HEK293 (cell line): ENCODE results near the gene NHERF2.

ENCODE experiments used
- CTCF ChIA-PET: fragments of 350-600 bp; formaldehyde crosslinking; extraction: SDS; loops from one replicate; lab custom pipeline; 2021; ENCODE audit warnings: antibody characterized with exemption; lab: Yijun Ruan, JAX
- POLR2A ChIA-PET: fragments of 300-600 bp; formaldehyde crosslinking; extraction: SDS; loops from one replicate; lab custom pipeline; 2020; ENCODE audit warnings: antibody characterized with exemption, inconsistent platforms; lab: Yijun Ruan, JAX
- H3K27ac ChIP-seq: fragments of 200-500 bp; sonication (Bioruptor generic); 2 replicates; pipeline ENCODE4 v1.5.1; 2014; ENCODE audit warnings: low read depth, low read length, control low read depth, inconsistent platforms; ENCODE audit errors: extremely low read depth
- H3K36me3 ChIP-seq, 2 experiments: fragments of 200-500 bp in 1 of 2; sonication (Bioruptor generic) in 1 of 2; 1 replicate in 1 of 2; 2 replicates in 1 of 2; pipeline ENCODE4 v1.5.1; 2014 to 2017; ENCODE audit warnings: inconsistent platforms in 2 of 2, low read length in 2 of 2; ENCODE audit not compliant: control insufficient read depth in 2 of 2, insufficient read depth in 1 of 2
- H3K4me1 ChIP-seq: fragments of 200-500 bp; sonication (Bioruptor generic); 2 replicates; pipeline ENCODE4 v1.5.1; 2014; ENCODE audit warnings: mild to moderate bottlenecking, low read length, inconsistent platforms; ENCODE audit not compliant: control insufficient read depth, insufficient read depth
- H3K4me3 ChIP-seq: 2 replicates; pipeline ENCODE4 v1.5.1; 2011; ENCODE audit warnings: low read depth, mild to moderate bottlenecking, control low read depth, low read length, moderate library complexity
- H3K9me3 ChIP-seq: fragments of 200-500 bp; sonication (Bioruptor generic); 2 replicates; pipeline ENCODE4 v1.5.1; 2014; ENCODE audit warnings: low read depth, low read length, inconsistent platforms; ENCODE audit not compliant: control insufficient read depth, insufficient read depth
- BCL6B ChIP-seq: fragments of 450-650 bp; formaldehyde crosslinking; IDR thresholded peaks from 2 replicates; pipeline ENCODE4 v1.5.1; 2017; ENCODE audit warnings: missing biosample characterization, missing genetic modification characterization
- GLIS2 ChIP-seq: fragments of 450-650 bp; formaldehyde crosslinking; IDR thresholded peaks from 2 replicates; pipeline ENCODE4 v1.5.1; 2016; ENCODE audit warnings: missing biosample characterization, missing genetic modification characterization
- IKZF3 ChIP-seq: fragments of 450-650 bp; IDR thresholded peaks from 2 replicates; pipeline ENCODE4 v1.5.0; 2018; ENCODE audit warnings: missing biosample characterization, mild to moderate bottlenecking, missing genetic modification characterization, moderate library complexity
- KLF16 ChIP-seq: fragments of 450-650 bp; formaldehyde crosslinking; IDR thresholded peaks from 2 replicates; pipeline ENCODE4 v1.5.1; 2017; ENCODE audit warnings: missing biosample characterization, missing genetic modification characterization
- OSR2 ChIP-seq: fragments of 450-650 bp; formaldehyde crosslinking; IDR thresholded peaks from 2 replicates; pipeline ENCODE4 v1.5.1; 2016; ENCODE audit warnings: missing biosample characterization, missing genetic modification characterization
- SCRT2 ChIP-seq: fragments of 450-650 bp; formaldehyde crosslinking; IDR thresholded peaks from 2 replicates; pipeline ENCODE4 v1.5.1; 2016; ENCODE audit warnings: missing biosample characterization, missing genetic modification characterization
- TRIM28 ChIP-seq: IDR thresholded peaks from 2 replicates; pipeline ENCODE4 v1.6.1; 2011; ENCODE audit warnings: low read length, control low read depth, borderline replicate concordance
- ZBTB6 ChIP-seq: fragments of 450-650 bp; formaldehyde crosslinking; IDR thresholded peaks from 2 replicates; pipeline ENCODE4 v1.5.1; 2017; ENCODE audit warnings: missing biosample characterization, missing genetic modification characterization
- ZEB2 ChIP-seq: fragments of 450-650 bp; formaldehyde crosslinking; IDR thresholded peaks from 2 replicates; pipeline ENCODE4 v1.5.1; 2016; ENCODE audit warnings: missing biosample characterization, missing genetic modification characterization
- ZFP69B ChIP-seq: fragments of 450-650 bp; formaldehyde crosslinking; IDR thresholded peaks from 2 replicates; pipeline ENCODE4 v1.5.1; 2016; ENCODE audit warnings: missing biosample characterization, missing genetic modification characterization
- ZNF114 ChIP-seq: fragments of 450-650 bp; formaldehyde crosslinking; IDR thresholded peaks from 2 replicates; pipeline ENCODE4 v1.5.0; 2017; ENCODE audit warnings: missing biosample characterization, missing genetic modification characterization
- ZNF202 ChIP-seq: fragments of 450-650 bp; formaldehyde crosslinking; IDR thresholded peaks from 2 replicates; pipeline ENCODE4 v1.5.1; 2016; ENCODE audit warnings: missing biosample characterization, missing genetic modification characterization, borderline replicate concordance
- ZNF211 ChIP-seq: fragments of 450-650 bp; formaldehyde crosslinking; IDR thresholded peaks from 2 replicates; pipeline ENCODE4 v1.5.1; 2016; ENCODE audit warnings: low read depth, missing biosample characterization, missing genetic modification characterization
- ZNF324 ChIP-seq: fragments of 450-650 bp; formaldehyde crosslinking; IDR thresholded peaks from 2 replicates; pipeline ENCODE4 v1.5.1; 2016; ENCODE audit warnings: missing biosample characterization, missing genetic modification characterization
- ZNF335 ChIP-seq: fragments of 450-650 bp; formaldehyde crosslinking; conservative IDR thresholded peaks from 2 replicates; pipeline ENCODE4 v1.5.1; 2016; ENCODE audit warnings: missing biosample characterization, missing genetic modification characterization
- ZNF350 ChIP-seq: fragments of 450-650 bp; formaldehyde crosslinking; IDR thresholded peaks from 2 replicates; pipeline ENCODE4 v1.5.0; 2017; ENCODE audit warnings: missing biosample characterization, mild to moderate bottlenecking, missing genetic modification characterization
- ZNF473 ChIP-seq: fragments of 450-650 bp; formaldehyde crosslinking; IDR thresholded peaks from 2 replicates; pipeline ENCODE4 v1.5.1; 2017; ENCODE audit warnings: missing biosample characterization, missing genetic modification characterization
- ZNF555 ChIP-seq: fragments of 450-650 bp; formaldehyde crosslinking; conservative IDR thresholded peaks from 2 replicates; pipeline ENCODE4 v1.5.1; 2017; ENCODE audit warnings: missing biosample characterization, mild to moderate bottlenecking, missing genetic modification characterization, inconsistent platforms
- ZNF558 ChIP-seq: fragments of 450-650 bp; formaldehyde crosslinking; IDR thresholded peaks from 2 replicates; pipeline ENCODE4 v1.5.1; 2016; ENCODE audit warnings: missing biosample characterization, missing genetic modification characterization
- ZNF561 ChIP-seq: fragments of 450-650 bp; IDR thresholded peaks from 2 replicates; pipeline ENCODE4 v1.5.1; 2018; ENCODE audit warnings: missing biosample characterization, missing genetic modification characterization, borderline replicate concordance
- ZNF610 ChIP-seq: fragments of 450-650 bp; formaldehyde crosslinking; IDR thresholded peaks from 2 replicates; pipeline ENCODE4 v1.5.1; 2016; ENCODE audit warnings: missing biosample characterization, missing genetic modification characterization, borderline replicate concordance
- ZNF777 ChIP-seq: fragments of 450-650 bp; formaldehyde crosslinking; IDR thresholded peaks from 2 replicates; pipeline ENCODE4 v1.5.1; 2017; ENCODE audit warnings: missing biosample characterization, missing genetic modification characterization, borderline replicate concordance
- ZNF791 ChIP-seq: fragments of 450-650 bp; formaldehyde crosslinking; IDR thresholded peaks from 2 replicates; pipeline ENCODE4 v1.5.1; 2016; ENCODE audit warnings: missing biosample characterization, missing genetic modification characterization
- ZXDB ChIP-seq: fragments of 450-650 bp; formaldehyde crosslinking; IDR thresholded peaks from 2 replicates; pipeline ENCODE4 v1.5.1; 2016; ENCODE audit warnings: missing biosample characterization, missing genetic modification characterization
- TF ChIP-seq, protein P1 (sequence below): fragments of 450-650 bp; formaldehyde crosslinking; IDR thresholded peaks from 2 replicates; pipeline ENCODE4 v1.5.1; 2016; ENCODE audit warnings: missing biosample characterization, missing genetic modification characterization
- TF ChIP-seq, protein P2 (sequence below): fragments of 450-650 bp; formaldehyde crosslinking; IDR thresholded peaks from 2 replicates; pipeline ENCODE4 v1.5.1; 2016; ENCODE audit warnings: missing biosample characterization, missing genetic modification characterization
- TF ChIP-seq, protein P3 (sequence below): fragments of 450-650 bp; formaldehyde crosslinking; IDR thresholded peaks from 2 replicates; pipeline ENCODE4 v1.5.1; 2016; ENCODE audit warnings: missing biosample characterization, missing genetic modification characterization

Gene NHERF2

GRCh38 chr16:1982991-1983543 lies 43.6 kb upstream of the NHERF2 start (continued):
- TF ChIP-seq ZBTB6 (tag by site-specific recombination) (peak; percentile 98), IKZF3 (peak; percentile 90; the same call in 1 of the 2 replicates)

GRCh38 chr16:1983544-1984346 lies 43.0 kb upstream of the NHERF2 start, which contains the start of gene GFER:
TSS of gene GFER (plus strand) at chr16:1984193. CDS start at chr16:1984219, 26 bp downstream.
- Histone ChIP-seq H3K9me3 (no peaks in the 10 kb centered on the region), H3K27ac (peak within 1 kb of the TSS; percentile 83), H3K36me3 (peaks cover 0 to 32% of the 10 kb centered on the region in 2 experiments; a peak in 1 of 3 replicates), H3K4me3 (peak within 1 kb of the TSS; percentile 73), H3K4me1 (peaks cover 7% of the 10 kb centered on the region; the same call in 1 of the 2 replicates)
- CTCF ChIA-PET: interaction anchor here (0.5 to 4.5 kb wide), 3 partner anchors 14 to 1236 kb away, joined by 3 to 28 read pairs (median 3); no protein-coding TSS in a partner anchor
- POLR2A ChIA-PET: interaction anchor here (1.0 to 6.3 kb wide), 4 partner anchors 12 to 172 kb away, joined by 6 to 46 read pairs (median 10); partner anchors contain the start of genes RPS2, TBL3 and TRAF7
- no peak for TF ChIP-seq ZFP69B
- TF ChIP-seq, protein P1, sequence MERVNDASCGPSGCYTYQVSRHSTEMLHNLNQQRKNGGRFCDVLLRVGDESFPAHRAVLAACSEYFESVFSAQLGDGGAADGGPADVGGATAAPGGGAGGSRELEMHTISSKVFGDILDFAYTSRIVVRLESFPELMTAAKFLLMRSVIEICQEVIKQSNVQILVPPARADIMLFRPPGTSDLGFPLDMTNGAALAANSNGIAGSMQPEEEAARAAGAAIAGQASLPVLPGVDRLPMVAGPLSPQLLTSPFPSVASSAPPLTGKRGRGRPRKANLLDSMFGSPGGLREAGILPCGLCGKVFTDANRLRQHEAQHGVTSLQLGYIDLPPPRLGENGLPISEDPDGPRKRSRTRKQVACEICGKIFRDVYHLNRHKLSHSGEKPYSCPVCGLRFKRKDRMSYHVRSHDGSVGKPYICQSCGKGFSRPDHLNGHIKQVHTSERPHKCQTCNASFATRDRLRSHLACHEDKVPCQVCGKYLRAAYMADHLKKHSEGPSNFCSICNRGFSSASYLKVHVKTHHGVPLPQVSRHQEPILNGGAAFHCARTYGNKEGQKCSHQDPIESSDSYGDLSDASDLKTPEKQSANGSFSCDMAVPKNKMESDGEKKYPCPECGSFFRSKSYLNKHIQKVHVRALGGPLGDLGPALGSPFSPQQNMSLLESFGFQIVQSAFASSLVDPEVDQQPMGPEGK (tag by site-specific recombination): peak; percentile 93
- TF ChIP-seq GLIS2 (tag by site-specific recombination): peak; percentile 86
- TF ChIP-seq ZNF211 (tag by site-specific recombination): no peak
- TF ChIP-seq ZNF791 (tag by site-specific recombination): no peak
- TF ChIP-seq ZNF202: no peak
- TF ChIP-seq IKZF3: peak; percentile 53
- no peak; the same call in 1 of the 2 replicates for TF ChIP-seq TRIM28
- peak; percentile 94 for TF ChIP-seq KLF16 (tag by site-specific recombination)
- no peak; the same call in 1 of the 2 replicates for TF ChIP-seq ZNF610
- TF ChIP-seq, protein P2, sequence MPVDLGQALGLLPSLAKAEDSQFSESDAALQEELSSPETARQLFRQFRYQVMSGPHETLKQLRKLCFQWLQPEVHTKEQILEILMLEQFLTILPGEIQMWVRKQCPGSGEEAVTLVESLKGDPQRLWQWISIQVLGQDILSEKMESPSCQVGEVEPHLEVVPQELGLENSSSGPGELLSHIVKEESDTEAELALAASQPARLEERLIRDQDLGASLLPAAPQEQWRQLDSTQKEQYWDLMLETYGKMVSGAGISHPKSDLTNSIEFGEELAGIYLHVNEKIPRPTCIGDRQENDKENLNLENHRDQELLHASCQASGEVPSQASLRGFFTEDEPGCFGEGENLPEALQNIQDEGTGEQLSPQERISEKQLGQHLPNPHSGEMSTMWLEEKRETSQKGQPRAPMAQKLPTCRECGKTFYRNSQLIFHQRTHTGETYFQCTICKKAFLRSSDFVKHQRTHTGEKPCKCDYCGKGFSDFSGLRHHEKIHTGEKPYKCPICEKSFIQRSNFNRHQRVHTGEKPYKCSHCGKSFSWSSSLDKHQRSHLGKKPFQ: no peak
- no peak for TF ChIP-seq BCL6B (tag by site-specific recombination)
- peak; percentile 7; the same call in 1 of the 2 replicates for TF ChIP-seq OSR2 (tag by site-specific recombination)
- TF ChIP-seq ZEB2: peak; percentile 83; the same call in 1 of the 2 replicates
- TF ChIP-seq ZNF473: no peak
- peak; percentile 45; the same call in 1 of the 2 replicates for TF ChIP-seq ZNF777 (tag by site-specific recombination)
- no peak for TF ChIP-seq ZNF114 (tag by site-specific recombination)
- no peak for TF ChIP-seq ZNF350 (tag by site-specific recombination)
- no peak for TF ChIP-seq ZNF555 (tag by site-specific recombination)
- peak; percentile 86 for TF ChIP-seq ZNF335
- no peak for TF ChIP-seq ZNF558 (tag by site-specific recombination)
- TF ChIP-seq, protein P3, sequence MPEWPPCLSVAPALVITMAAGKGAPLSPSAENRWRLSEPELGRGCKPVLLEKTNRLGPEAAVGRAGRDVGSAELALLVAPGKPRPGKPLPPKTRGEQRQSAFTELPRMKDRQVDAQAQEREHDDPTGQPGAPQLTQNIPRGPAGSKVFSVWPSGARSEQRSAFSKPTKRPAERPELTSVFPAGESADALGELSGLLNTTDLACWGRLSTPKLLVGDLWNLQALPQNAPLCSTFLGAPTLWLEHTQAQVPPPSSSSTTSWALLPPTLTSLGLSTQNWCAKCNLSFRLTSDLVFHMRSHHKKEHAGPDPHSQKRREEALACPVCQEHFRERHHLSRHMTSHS (tag by site-specific recombination): no peak
- TF ChIP-seq ZNF324 (tag by site-specific recombination): 0 out of 2 replicates have a peak, but pooled peaks have one; percentile 33
- peak; percentile 73 for TF ChIP-seq ZXDB
- peak; percentile 82; the same call in 1 of the 2 replicates for TF ChIP-seq ZNF561
- no peak for TF ChIP-seq SCRT2
